ENCODE data around the gene CEP85L.
A peak's percentile ranks its signal among the peaks of the same experiment; 100 is the strongest.

The CEP85L gene

DNA sequence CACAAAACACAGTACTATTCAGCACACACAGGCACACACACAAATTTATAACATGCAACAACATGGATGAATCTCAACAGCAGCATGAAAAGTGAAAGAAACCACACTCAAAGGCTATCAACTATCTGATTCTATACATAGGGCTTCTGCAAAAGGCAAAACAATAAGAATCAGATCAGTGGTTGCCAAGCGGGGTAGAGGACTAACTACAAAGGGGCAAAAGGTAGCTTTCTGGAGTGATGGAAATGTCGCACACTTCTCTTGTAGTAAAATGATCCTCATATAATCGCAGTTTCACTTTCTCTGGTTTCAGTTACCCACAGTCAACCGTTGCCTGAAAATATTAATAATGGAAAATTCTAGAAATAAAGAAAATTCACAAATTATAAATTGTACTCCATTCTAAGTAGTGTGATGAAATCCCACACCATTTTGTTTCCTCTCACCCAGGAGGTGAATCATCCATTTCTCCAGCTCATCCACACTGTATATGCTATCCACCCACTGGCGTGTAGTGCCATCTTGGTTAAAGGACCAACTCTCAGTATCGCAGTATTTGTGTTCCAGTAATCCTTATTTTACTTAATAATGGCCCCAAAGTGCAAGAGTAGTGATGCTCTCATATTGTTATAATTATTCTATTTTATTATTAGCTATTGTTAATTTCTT lies 116.1 kb downstream of the CEP85L start:
- FAIRE-seq, result no peak

- FAIRE-seq, result no peak
Measured at GRCh38 chr6:118530942-118531341, 120.4 kb downstream of the CEP85L start.

- peak; percentile 62 for FAIRE-seq
Measured at GRCh38 chr6:118529756-118530155, 121.6 kb downstream of the CEP85L start.

DNA sequence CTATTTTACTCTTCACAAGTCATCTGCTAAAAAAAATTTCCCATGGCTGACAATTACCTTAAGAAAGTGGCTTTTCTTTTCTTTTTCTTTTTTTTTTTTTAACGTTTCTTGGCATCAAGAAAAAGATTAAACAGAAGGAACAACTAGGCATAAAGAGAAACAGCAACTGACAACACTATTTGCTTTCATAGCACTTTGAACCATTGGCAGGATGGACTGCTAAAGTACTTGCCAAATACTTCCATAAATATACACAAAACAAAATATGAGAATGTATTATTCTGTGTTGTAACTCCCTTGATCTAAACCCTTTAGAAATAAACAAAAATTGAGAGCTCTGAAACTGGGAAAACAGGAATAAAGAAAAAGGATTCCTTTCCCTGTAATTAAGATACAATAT lies 123.3 kb downstream of the CEP85L start:
- no peak for FAIRE-seq

DNA sequence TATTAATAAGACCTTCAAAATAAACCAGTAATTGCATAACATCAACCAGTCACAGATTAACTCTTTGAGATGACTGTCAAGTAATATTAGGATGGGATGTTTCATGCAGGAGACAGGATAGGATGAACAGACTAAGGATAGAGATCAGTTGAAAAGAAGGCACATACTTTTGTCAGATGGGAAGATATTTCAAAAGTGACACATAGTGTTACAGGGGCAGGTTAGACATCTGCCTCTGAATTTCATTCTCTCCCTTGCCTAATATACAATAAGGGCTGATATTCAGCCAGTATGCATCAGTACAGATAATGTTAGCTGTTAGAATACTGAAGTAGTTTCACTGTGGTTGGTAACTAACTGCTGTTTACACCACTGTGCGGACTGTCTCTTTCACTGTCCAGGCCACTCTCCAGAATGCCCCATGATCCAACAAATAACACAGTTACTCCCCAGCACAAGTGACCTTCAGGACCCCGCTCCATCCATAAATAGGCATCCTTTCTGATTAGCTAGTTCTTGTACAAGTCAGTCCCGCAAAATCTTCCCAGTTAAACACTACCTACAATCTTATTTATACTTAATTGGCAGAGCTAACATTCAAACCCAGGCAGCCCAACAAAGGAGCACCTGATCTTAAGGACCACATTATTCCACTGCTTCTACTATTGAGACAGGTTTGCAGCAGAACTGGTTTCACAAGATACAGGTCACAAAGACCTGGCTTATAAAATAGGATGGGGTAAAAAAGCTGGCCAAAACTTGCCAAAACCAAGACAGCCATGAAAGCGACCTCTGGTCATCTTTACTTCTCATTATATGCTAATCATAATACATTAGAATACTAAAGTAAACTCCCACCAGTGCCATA lies 125.2 kb downstream of the CEP85L start:
- FAIRE-seq, result no peak

DNA sequence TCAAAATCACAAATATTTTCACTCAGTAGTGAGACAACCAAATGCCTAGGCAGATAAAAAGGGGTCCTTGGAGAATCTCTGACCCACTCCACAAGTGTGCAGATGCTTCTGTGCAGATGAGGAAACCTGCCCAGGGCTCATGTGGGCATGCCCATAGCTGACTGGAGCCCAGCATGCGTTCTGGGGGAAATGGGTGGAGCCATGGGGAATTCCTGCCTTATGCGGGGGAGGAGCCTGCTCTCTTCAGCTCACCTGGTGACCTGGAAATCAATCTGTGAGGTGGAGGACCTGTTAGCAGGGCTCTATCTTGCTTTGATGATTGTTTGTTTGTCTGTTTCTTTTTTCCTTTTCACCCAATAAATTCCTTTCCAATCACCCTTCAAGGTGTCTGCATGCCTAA lies 126.7 kb downstream of the CEP85L start:
- no peak for FAIRE-seq

GRCh38 chr6:118523216-118523615 lies 128.2 kb downstream of the CEP85L start:
- FAIRE-seq, result no peak

DNA sequence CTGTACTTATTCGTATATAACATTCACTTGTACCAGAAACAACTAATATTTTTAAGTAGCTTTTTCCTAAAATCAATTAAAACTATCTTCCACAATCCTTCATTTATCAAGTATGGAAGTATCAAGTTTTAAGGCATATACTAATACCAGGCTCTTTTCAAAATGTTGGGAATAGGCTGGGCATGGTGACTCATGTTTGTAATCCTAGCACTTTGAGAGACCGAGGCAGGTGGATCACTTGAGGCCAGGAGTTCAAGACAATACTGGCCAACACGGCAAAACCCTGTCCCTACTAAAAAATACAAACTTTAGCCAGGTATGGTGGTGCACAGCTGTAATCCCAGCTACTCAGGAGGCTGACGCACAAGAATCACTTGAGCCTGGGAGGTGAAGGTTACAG lies 129.0 kb downstream of the CEP85L start:
- FAIRE-seq, result no peak

- FAIRE-seq, result no peak
Measured at GRCh38 chr6:118514689-118515088, 136.7 kb downstream of the CEP85L start.

GRCh38 chr6:118511930-118512715 lies 139.3 kb downstream of the CEP85L start:
- no peak for FAIRE-seq

DNA sequence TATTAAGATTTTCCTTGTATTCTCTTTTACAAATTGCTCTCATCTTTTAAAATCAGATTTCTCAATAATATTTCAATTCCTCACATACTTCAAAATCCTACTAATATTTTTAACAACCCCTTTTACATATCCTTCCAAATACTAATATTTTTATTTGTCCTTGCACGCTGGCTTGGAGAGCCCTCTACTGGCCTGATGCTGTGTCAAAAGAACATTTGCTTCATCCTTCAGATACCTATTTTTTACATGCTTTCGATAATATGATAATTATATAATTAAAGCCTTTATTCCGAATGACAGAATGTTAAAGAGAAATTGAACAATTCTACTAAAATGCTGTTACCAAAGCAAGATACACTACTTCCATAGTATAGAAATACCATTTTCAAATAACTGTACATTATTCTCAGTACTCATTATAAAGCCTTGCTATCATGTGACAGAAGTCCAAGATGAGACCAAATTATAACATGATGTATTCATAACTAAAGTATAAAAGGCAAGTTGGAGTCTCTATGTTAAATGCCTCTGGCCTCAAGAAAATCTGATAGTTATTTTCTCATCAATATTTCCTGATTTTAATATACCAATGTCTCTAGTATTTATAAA lies 142.3 kb downstream of the CEP85L start:
- peak; percentile 94 for FAIRE-seq

DNA sequence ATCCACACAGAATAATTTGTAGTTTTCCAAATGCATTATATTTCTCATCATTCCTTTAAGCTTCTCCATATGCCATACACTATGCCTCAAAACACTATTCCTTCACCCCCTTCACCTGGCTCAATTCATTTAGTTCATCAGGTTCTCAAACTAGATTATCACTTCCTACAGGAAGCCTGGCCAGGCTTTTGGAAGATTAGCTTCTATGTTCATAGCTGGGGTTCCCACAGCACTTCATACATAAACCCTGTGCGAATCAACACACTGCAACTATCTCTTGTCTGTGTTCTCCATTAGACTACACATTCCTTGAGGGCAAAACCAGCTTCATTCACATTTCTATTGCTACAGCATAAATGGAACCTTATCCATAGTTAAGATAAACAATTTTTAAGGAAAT lies 143.8 kb downstream of the CEP85L start:
- FAIRE-seq, result no peak

DNA sequence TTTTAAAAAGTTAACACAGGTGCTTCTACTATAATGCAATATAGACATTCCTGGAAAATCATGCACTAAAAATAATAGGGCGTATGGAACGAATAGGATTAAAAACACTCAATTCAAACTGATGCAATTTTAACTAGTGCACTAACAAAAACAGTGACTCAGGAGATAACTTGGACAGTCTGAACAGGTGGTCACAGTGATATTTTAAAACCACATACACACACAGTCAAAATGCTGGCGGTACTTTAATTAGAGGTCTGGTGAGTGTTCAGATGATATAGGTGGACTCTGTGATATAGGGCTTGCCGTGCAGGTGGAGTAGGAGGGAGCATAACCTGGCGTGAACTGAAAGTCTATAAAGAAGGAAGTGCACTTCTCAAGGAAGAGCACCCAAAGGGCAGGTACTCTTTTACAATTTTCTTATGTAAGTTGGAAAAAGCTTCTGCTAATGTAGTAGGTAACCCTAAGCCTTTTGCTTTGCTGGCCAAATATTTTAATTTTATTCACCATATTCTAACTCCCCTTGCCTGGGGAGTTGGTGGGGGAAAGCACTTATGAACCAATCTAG lies 145.2 kb downstream of the CEP85L start:
- FAIRE-seq, result no peak

DNA sequence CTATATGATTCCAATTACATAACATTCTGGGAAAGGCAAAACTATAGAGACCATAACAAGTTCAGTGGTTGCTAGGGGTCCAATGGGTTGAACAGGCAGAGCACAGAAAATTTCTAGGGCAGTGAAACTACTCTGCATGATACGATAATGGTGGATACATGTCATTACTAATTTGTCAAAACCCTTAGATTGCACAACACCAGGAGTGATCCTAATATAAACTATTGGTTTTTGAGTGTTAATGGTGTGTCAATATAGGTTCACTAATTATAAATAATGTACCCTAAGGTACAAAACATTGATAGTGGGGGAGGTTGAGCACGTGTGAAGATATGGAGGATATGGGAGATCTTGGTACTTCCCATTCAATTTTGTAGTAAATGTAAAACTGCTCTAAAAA lies 145.7 kb downstream of the CEP85L start:
- FAIRE-seq, result no peak

DNA sequence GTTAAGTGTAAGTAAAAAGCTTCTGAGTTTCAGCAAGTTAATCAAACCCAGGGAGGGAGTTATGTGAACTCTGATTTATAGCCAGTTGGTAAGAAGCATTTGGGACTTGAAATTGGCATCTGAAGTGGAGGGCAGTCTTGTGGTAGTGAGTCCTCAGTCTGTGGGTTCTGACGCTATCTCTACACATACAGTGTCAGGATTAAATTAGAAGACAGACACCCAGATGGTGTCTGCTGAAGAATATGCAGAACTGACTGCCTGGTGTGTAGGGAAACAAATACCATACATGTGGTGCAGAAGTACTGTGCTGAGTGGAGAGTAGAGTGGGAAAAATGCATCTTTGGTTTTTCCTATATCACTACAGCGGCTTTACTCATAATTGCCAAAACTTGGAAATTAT lies 146.8 kb downstream of the CEP85L start:
- no peak for FAIRE-seq

- no peak for FAIRE-seq
Measured at GRCh38 chr6:118502169-118502568, 149.2 kb downstream of the CEP85L start.

DNA sequence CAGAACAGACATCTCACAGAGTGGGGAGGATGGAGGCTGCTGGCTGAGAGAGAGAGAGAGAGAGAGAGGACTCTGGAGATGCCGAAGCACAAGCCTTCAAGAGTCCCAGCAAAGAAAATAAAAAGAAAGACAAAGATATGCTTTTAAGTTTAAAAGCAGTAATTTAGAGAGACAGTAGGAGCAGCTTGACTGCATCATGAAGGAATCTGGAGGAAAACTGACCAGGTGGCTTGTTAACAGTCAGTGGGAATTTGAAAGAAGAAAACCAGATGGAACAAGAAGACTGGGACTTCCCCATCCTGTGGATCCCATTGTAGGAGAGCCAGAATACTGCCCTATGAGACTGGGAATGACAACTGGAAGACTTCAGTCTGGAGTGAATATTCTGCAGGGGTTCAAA lies 149.6 kb downstream of the CEP85L start:
- no peak for FAIRE-seq

DNA sequence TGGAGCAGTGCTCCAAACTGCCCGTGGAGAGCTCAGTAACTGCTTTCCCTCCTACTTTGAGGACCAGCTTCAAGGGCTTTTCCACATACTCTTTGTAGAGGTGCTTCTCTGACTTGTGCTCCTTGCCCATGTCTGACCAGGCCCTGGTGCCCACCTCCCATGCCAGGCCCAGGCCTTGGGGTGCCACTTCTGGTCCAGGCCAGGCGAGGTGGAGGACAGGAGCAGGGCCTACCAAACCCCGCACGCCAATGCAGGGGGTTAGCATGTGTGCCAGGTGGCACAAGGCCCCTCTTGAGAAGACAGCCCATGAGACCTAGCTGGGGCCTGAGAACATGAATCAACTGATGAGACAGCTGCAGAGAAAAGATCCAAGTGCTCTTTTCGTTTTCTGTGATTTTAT lies 150.3 kb downstream of the CEP85L start:
- no peak for FAIRE-seq

GRCh38 chr6:118500130-118501015 lies 151.0 kb downstream of the CEP85L start:
- no peak for FAIRE-seq

GRCh38 chr6:118495485-118496280 lies 155.7 kb downstream of the CEP85L start:
- no peak for FAIRE-seq

GRCh38 chr6:118494091-118494490 lies 157.3 kb downstream of the CEP85L start:
- FAIRE-seq, result no peak

All from islet of Langerhans (tissue), 1 donor.